Duodenal mucosa (tissue), 2 donors: ENCODE results near the gene PYM1.
A peak's percentile ranks its signal among the peaks of the same experiment; 100 is the strongest.

Experiments used
- H3K27ac ChIP-seq: one replicate; pipeline ENCODE4 v1.7.0; 2013; ENCODE audit warnings: low read depth, low read length
- H3K27me3 ChIP-seq, 2 donors: one replicate each; pipeline ENCODE4 v1.7.0; 2013; ENCODE audit warnings: low read length in 2 of 2, control low read depth in 1 of 2; ENCODE audit not compliant: insufficient read depth in 2 of 2, control insufficient read depth in 1 of 2
- H3K36me3 ChIP-seq, 2 donors: one replicate each; pipeline ENCODE4 v1.7.0; 2013; ENCODE audit warnings: low read length in 2 of 2, control low read depth in 1 of 2; ENCODE audit not compliant: insufficient read depth in 2 of 2, control insufficient read depth in 1 of 2
- H3K4me1 ChIP-seq, 2 donors: one replicate each; pipeline ENCODE4 v1.7.0; 2013; ENCODE audit warnings: low read length in 2 of 2, control low read depth in 1 of 2; ENCODE audit not compliant: insufficient read depth in 2 of 2, control insufficient read depth in 1 of 2
- H3K4me3 ChIP-seq, 2 donors: one replicate each; pipeline ENCODE4 v1.7.0; 2013; ENCODE audit warnings: low read length in 2 of 2, low read depth in 1 of 2
- H3K9ac ChIP-seq, 2 donors: one replicate each; pipeline ENCODE4 v1.7.0; 2013; ENCODE audit warnings: low read length in 2 of 2, low read depth in 1 of 2
- H3K9me3 ChIP-seq, 2 donors: one replicate each; pipeline ENCODE4 v1.7.0; 2013; ENCODE audit warnings: low read length in 2 of 2, control low read depth in 1 of 2; ENCODE audit not compliant: control insufficient read depth in 1 of 2

The PYM1 gene

DNA sequence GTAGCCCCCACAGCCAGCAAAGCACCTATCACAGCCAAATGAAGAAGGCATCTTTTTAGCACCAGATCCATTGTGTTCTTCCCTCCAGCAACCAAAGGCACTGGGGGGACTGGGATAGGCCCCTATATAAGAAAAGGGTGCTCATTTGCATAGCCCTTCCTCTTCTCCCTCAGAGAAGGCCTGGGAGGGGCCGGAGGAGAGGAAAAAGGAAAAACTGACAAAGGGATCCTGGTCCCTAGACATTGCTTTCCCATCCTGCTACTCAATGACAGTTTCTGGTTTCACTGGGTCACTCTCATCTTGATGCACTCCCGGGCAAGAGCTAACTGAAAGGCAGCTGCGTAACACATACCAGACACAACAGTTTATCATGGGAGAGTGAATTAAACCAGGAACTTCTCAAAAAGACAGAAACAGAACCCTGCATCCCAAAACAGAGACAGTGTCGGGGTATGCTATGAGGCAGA, 38.3 kb upstream of the PYM1 start, which contains the start of gene PMEL:
Gene PMEL (minus strand): TSS at position 102 of the 467 bp plus-strand sequence. CDS start 31 bp downstream, at position 71.
- Histone ChIP-seq H3K4me1 (peaks cover 20 to 22% of the 10 kb centered on the region in 2 donors), H3K27me3 (no peaks in the 10 kb centered on the region)

DNA sequence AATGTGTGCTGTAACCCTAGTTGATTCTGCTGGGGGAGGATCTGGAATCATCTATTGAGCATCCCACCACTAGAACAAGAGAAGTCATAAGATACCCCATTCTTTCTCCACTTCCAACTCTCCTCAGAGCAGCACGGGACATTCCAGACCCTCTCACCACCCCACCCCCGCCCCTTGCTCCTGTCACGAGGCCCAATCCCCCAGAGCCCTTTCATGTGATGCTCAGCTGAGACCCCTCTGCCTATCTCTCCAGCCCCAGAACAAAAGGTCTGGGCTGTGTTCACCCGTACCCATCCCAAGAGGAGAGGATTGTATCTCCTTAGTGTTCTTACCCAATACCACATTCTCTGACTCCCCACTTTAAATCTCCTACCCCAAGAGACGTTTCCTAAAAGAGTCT, 37.5 kb upstream of the PYM1 start:
- Histone ChIP-seq H3K4me3 (no peak overlapping the region), H3K9ac (no peak overlapping the region), H3K9me3 (no peaks in the 10 kb centered on the region), H3K36me3 (peaks cover 0 to 2% of the 10 kb centered on the region in 2 donors), H3K27ac (no peak overlapping the region), H3K27me3 (no peaks in the 10 kb centered on the region), H3K4me1 (peaks cover 20 to 22% of the 10 kb centered on the region in 2 donors)

More for the DNA sequence above, 38.3 kb upstream of the PYM1 start, which contains the start of gene PMEL:
- Histone ChIP-seq H3K9me3 (no peaks in the 10 kb centered on the region), H3K9ac (peak within 1 kb of the TSS; percentile 93 to 95), H3K4me3 (peak within 1 kb of the TSS; percentile 85 to 92), H3K27ac (peak within 1 kb of the TSS; percentile 59), H3K36me3 (peaks cover 0 to 2% of the 10 kb centered on the region in 2 donors)

DNA sequence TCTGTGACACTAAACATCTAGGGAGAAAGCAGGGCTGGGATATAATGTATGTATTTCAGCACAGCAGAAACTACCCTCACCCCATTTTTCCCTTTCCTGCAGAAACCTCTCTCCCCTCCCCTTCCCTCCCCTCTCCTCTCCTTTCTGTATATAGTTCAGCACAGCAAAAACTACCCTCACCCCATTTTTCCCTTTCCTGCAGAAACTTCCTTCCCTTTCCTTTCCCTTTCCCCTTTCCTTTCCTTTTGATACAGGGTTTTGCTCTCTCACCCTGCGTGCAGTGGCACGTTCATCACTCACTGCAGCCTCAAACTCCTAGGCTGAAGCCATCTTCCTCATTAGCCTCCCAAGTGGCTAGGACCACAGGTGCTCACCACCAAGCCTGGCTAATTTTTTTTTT, 36.1 kb upstream of the PYM1 start:
- Histone ChIP-seq H3K27me3 (no peaks in the 10 kb centered on the region), H3K27ac (no peak overlapping the region), H3K9ac (no peak overlapping the region), H3K4me1 (peaks cover 20 to 22% of the 10 kb centered on the region in 2 donors), H3K36me3 (no peaks in the 10 kb centered on the region), H3K4me3 (no peak overlapping the region), H3K9me3 (no peaks in the 10 kb centered on the region)

DNA sequence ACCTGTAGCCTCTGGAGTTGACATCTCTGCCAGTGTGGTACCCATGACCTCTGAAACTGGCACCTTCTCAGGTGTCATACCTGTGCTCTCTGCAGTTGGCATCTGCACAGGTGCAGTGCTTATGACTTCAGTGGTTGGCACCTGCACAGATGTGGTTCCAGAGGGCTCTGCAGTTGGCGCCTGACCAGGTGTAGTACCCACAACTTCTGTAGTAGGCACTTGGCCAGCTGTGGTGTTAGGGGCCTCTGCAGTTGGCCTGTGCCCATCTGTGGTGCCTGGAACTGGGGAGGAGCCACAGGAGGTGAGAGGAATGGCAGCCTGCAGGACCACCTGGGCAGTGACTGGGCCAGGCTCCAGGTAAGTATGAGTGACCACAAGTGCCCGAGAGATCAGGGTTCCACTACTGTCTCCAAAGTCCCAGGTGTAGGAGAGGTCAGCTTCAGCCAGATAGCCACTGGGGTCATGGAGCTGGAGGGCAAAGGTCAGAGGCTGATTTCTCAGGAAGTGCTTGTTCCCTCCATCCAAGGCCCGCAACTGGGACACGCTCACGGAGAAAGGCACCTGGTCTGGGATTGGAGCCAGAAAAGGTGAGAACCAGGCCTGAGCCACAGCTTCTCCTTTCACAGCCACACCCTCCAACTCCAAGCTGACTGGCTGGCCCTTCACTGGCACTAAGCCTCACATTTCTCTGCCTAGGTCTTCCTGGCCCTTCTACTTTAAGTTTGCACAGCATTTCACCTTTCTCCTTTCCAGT, 29.6 kb upstream of the PYM1 start:
- no peaks in the 10 kb centered on the region for H3K9me3 ChIP-seq
- H3K9ac ChIP-seq: no peak overlapping the region
- no peak overlapping the region for H3K4me3 ChIP-seq
- no peaks in the 10 kb centered on the region for H3K27me3 ChIP-seq
- H3K36me3 ChIP-seq: peaks cover 13 to 26% of the 10 kb centered on the region in 2 donors
- H3K27ac ChIP-seq: no peak overlapping the region
- peaks cover 16 to 19% of the 10 kb centered on the region in 2 donors for H3K4me1 ChIP-seq

DNA sequence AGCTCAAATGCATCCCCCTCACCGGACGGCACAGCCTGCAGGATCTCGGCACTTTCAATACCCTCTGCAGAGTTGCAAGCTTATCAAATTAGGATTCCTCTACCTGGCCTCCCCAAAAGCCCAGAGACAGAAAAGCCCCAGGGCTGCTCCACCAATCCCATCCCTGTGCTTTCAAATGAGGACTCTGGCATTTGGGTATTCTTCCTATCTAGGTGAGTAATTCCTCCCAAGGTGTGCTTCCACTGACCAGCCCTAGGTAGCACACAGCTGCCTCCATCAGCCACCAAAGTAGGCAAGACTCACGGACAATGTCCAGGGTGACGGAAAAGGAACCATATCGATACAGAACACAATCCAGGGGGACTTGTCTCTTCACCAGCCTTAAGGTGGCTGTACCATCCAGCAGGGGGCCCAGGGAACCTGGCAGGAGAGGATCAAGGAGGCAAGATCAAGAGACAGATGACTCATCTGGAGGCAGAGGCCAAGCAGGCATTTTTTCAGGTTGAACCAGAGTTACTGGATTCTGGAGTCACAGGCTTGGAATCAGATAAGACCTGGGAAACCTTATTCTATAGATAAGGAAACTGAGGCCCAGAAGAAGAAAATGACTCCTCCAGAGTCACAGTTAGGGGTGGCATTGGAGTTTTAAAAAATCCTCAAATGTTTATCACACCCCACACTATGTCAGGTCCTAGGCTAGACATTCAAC, 28.3 kb upstream of the PYM1 start:
- H3K4me3 ChIP-seq: no peak overlapping the region
- no peak overlapping the region for H3K27ac ChIP-seq
- peaks cover 16 to 19% of the 10 kb centered on the region in 2 donors for H3K4me1 ChIP-seq
- no peaks in the 10 kb centered on the region for H3K9me3 ChIP-seq
- peaks cover 26 to 39% of the 10 kb centered on the region in 2 donors for H3K36me3 ChIP-seq
- H3K9ac ChIP-seq: no peak overlapping the region
- H3K27me3 ChIP-seq: no peaks in the 10 kb centered on the region

DNA sequence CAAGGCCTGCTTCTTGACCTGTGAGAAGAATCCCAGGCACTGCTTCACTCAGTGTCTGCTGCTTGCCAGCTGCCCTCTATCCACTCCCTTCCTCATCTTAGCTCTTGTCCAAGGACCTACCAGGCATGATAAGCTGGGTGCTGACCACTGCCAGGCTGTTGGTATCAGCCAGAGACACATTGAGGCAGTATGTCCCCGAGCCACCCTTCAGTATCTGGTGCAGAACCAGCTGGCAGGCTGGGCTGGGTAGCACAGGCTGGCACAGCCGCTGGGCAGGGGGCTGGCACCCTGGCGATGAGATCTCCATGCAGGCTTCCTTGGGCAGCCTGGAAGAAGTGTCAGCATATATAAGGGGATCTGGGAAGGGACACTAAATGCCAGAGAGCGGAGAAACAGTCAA, 27.6 kb upstream of the PYM1 start:
- no peaks in the 10 kb centered on the region for H3K27me3 ChIP-seq
- H3K36me3 ChIP-seq: peaks cover 27 to 40% of the 10 kb centered on the region in 2 donors
- H3K27ac ChIP-seq: no peak overlapping the region
- no peak overlapping the region for H3K4me3 ChIP-seq
- H3K9ac ChIP-seq: no peak overlapping the region
- no peaks in the 10 kb centered on the region for H3K9me3 ChIP-seq
- peaks cover 16 to 19% of the 10 kb centered on the region in 2 donors for H3K4me1 ChIP-seq

DNA sequence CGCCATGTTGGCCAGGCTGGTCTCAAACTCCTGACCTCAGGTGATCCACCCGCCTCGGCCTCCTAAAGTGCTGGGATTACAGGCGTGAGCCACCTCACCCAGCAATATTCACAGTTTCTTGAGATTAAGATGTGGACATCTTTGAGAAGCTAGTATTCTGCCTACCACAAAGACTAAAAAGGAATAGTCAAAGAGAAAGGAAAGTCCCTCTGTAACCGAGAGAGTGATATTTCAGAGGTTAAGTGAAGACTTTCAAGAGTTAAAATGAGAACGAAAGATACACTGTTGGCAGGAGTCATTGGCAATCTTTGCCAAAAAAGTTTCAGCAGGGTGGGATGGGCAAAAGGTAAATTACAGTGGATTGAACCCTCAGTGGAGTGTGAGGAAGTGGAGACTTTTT, 18.9 kb upstream of the PYM1 start:
- Histone ChIP-seq H3K36me3 (peaks cover 12 to 60% of the 10 kb centered on the region in 2 donors), H3K9me3 (no peaks in the 10 kb centered on the region), H3K27me3 (no peaks in the 10 kb centered on the region), H3K27ac (no peak overlapping the region), H3K4me3 (no peak overlapping the region), H3K9ac (no peak overlapping the region), H3K4me1 (peaks cover 0 to 5% of the 10 kb centered on the region in 2 donors)

DNA sequence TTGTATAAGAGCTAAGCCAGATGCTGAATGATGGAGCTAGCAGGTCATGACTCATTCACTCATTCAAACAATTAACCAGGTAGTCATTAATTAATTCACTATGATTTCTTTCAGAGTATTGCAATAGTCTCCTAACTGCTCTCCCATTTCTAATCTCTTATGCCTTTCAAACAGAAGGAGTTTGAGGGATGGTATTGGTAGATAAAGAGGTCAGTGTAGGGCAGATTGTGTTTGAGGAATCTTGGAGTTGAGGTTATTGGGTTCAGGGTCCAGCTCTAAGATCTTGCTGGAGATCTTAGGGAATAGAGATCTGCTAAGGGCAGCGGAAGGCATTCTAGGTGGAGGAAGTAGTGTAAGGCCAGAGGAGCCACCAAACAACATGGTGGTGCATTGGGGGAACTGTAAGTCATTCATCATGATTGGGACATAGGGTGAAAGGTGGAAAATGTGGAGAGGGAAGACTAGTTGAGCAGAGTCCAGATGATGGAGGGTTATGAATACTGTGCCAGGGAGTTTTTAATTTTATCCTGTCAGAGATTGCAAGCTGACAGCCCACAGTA, 15.0 kb upstream of the PYM1 start:
- no peaks in the 10 kb centered on the region for H3K9me3 ChIP-seq
- no peak overlapping the region for H3K27ac ChIP-seq
- peaks cover 30 to 76% of the 10 kb centered on the region in 2 donors for H3K36me3 ChIP-seq
- no peaks in the 10 kb centered on the region for H3K27me3 ChIP-seq
- H3K4me1 ChIP-seq: peaks cover 9 to 22% of the 10 kb centered on the region in 2 donors
- H3K4me3 ChIP-seq: no peak overlapping the region
- H3K9ac ChIP-seq: no peak overlapping the region

DNA sequence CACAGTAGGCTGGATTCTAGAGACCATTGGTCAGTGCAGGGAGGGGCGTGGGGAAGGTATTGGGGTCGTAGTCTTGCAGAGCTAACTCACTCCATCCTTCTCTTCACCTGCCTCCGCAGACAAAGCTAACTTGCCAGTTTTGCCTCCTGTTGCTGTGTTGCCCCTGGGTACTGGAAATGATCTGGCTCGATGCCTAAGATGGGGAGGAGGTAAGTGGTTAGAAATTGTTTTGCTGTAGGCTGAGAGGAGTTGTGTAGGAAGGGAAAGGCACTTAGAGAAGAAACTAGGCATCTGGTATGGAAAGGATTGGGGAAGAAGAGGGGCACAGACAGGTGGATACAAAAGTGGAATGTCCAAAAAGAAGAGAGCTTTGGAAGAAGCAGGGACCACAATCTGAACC, 14.4 kb upstream of the PYM1 start:
- no peaks in the 10 kb centered on the region for H3K9me3 ChIP-seq
- H3K27me3 ChIP-seq: no peaks in the 10 kb centered on the region
- H3K9ac ChIP-seq: no peak overlapping the region
- H3K27ac ChIP-seq: no peak overlapping the region
- peaks cover 32 to 78% of the 10 kb centered on the region in 2 donors for H3K36me3 ChIP-seq
- peaks cover 9 to 22% of the 10 kb centered on the region in 2 donors for H3K4me1 ChIP-seq
- no peak overlapping the region for H3K4me3 ChIP-seq
